SIG-M5 (cell line): ENCODE data around the gene SH3PXD2A.

Experiments used
- DNase-seq: peaks from one replicate; lab custom pipeline; 2025; lab: John Stamatoyannopoulos, UW

The SH3PXD2A gene

DNA sequence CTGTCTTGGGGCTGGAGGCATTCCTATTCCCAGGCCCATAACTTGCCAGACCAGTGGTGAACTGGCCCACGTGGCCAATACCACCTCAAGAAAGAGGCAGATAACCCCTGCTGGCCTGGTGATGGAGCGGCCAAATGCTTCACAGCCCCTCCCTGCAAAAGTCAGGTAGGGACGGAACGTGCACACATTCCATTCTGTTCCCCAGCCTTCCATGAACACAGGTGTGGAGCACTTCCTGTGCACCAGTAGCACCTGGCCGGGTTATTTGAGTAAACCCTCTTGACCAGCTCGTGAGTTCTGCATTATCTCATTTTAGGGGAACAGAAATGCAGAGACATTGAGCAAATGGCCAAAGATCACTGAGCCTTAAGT lies 134.4 kb downstream of the SH3PXD2A start:
- DNase-seq: no peak

DNA sequence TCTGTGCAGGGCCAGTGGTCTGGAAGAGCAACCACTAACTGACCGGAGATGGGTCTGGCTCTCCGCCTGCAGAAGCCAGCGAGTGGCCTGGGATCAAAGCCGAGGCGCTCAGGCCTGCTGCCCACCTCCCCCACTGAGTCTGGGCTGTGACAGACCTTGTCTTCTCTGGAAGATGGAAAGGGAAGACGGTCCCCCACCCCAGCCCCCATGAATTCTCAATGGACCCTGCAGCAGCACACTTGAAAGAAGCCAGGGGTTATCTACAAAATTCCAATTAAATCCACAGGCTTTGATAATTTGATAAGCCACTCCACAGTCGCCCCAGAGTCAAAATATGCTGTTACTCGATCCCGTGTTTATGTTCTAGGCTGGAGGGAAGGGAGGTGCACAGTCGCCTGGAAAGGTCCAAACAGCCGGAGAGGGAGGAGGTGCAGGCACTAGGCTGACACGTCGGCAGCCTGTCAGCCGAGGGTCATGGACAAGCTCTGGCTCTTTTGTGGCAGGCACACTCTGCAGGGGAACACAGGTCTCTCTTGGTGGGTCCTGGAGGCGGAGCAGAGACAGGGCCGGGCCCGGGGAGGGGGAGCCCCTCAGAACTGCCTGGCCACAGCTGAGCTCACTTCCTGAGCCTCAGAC lies 134.9 kb downstream of the SH3PXD2A start:
- DNase-seq: no peak

DNA sequence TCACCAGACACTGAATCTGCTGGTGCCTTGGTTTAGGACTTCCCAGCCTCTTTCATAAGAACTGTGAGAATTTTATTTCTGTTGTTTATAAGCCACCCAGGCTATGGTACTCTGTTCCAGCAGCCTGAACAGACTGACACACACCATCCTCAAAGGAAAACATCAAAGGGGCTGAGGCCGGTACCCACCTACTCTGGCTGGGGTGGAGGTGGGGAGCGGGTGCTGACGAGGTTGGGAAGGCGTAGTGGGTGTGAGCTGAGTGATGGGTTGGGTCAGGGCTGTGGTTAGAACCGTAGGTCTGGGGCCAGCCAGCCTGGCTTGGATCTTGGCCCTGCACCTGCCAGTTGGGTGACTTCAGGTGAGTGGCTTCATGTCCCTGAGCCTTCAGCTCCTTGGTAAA lies 136.3 kb downstream of the SH3PXD2A start:
- DNase-seq: no peak

DNA sequence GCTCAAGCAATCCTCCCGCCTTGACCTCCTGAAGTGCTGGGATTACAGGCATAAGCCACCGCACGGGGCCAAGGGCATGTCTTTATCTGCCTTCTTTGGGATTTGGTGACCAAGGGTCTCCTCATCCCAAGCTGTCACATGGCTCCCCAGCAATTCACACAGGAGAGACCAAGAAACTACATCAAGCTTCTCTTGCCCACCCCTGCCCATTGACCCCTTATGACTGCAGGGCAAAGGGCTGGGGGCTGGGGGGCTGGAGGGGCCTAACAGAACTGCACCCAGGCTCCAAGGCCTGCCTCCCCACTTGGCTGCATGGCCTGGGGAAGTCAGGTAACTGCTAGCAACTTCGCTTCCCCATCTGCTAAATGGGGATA lies 137.1 kb downstream of the SH3PXD2A start:
- no peak for DNase-seq

DNA sequence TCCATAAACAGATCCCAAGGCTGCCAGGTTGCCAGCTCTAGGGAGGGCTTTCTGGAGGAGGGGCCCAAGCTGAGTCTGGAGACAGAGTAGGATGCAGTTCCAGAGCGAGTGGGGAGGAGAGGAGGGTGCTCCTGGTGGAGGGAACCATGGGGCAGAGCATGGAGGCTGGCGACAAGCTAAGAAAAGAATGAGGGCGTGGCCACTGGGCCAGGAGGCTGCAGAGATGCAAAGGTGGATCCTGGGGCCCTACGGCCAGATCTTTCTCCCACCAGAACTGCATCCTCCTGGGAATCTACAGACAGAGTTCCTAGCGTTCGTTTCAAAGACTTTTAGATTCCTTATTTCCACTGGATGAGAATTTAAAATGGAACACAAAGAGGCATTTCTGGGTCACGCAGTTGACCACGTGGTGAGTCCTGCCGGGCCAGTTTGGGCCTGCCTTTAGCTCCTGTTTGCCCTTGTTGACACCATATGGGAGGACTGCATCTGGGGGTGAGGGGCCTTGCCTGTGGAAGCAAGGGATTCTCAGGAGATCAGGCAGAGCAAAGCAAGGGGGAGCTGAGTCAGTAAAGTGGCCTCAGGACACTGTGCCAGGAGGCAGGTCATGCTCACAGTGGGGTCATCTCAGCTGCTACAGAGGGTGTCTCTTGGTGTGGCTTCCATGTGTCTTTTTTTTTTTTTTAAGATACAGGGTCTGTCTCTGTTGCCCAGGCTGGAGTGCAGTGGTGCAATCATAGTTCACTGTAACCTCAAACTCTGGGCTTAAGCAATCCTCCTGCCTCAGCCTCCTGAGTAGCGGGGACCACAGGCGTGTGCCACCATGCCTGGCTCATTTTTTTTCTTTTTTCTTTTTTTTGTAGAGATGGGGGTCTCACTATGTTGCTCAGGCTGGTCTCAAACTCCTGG lies 137.8 kb downstream of the SH3PXD2A start:
- no peak for DNase-seq

DNA sequence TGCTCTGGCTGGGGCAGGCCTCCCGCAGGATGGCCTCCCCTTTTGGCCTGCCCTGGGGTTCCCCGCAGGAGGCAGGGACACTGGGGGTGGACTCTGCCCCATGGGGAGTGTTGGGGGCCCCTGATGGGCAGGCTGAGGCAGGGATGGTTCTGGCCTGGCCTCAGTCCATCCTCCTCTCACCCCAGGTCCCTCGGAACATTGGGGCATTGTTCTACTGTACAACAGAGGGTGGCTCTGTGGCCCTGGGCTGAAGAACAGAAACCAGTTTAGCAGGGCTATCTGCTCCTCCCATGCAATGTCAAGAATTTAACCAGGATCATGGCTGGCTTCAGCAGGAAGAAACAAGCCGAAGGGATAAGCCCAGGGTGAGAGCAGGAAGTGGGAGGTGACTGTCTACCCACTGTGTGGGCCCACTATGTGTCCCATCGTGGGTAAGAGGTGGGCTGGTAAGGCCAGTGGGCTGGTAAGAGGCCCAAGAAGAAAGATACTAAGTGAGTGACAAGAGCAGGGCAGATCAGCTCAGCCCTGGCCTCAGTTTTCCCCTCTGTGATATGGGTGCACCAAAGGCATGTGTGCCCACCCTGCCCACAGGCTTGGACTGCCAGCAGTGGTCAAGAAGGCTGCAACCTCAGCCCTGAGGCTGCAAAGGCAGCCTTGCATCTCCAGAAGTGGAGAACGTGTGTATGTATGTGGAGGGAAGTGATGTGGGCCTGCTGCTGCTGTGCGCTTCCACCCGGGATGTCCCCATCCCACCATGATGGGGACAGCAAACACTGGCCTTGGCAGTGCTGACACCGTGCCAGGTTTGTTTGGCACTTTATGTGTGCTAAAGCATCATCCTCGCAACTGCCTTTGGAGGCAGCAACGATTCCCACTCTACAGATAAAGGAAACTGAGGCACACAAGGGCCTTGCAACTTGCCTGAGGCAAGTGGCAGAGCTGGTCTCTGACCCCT lies 138.9 kb downstream of the SH3PXD2A start:
- DNase-seq: no peak

DNA sequence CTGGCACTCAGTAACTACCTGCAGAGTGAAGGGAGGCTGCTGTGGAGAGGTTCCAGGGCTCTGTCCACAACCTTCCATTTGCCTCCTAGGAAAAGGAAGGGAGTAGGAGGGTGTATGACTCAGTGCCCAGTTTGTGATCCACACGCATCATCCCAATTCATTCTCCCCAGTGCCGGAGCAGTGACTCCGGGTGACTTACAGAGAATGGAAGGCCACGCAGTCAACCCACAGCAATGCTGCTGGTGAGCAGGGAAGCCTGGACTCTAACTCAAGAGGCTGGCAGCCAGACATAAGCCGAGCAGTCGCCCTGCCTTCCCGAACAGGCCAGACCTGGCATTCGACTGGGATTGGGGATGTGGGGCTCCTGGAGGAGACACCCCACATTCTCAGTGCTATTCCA lies 139.9 kb downstream of the SH3PXD2A start:
- DNase-seq: no peak

DNA sequence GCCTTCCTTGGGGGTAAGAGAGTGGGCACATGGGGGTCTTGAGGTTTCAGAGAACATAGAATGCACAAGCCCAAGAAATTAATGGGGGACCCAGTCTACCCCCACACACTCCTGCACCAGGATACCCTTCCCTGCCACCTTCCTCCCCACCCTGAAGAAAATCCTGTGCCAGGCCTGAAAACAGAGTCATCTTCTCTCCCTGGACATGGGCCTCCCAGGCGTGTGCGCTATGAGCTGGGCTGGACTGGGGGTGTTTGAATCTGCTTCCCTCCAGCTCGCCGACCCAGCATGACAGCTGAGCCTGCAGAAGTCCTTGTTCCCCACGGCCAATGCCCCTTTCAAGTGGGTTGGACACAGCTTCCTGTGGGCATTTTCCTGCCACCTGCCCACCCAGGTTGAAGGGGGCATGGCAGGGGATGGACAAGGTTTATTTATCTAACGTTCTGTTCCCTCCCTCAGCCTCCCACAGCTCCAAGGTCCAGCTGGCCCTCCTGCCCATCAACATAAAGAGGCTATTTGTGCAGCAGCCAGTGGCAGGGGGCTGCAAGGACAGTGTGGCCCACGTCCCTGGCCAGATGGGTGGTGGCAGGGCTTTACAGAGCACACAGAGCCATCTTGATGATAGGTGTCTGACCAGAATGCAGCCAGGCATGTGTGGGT lies 141.0 kb downstream of the SH3PXD2A start:
- no peak for DNase-seq

DNA sequence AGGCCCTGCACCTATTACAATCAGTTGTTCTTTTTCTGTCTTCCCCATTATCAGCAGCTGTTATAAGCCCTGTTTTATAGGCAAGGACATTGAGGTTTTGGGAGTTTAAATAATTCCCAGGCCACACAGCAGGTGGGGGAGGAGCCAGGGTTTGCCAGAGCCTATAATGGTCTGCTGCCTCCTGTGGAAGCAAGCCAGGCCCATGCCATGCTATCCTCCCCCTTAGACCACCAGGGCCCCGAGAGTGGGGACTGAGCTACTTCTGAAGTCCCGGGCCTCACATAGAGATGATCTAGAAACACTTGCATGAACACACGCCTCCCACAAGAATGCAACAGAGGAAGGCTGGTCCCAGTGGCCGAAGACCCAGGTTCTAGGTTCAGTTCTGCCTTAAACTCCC lies 141.7 kb downstream of the SH3PXD2A start:
- DNase-seq: no peak

DNA sequence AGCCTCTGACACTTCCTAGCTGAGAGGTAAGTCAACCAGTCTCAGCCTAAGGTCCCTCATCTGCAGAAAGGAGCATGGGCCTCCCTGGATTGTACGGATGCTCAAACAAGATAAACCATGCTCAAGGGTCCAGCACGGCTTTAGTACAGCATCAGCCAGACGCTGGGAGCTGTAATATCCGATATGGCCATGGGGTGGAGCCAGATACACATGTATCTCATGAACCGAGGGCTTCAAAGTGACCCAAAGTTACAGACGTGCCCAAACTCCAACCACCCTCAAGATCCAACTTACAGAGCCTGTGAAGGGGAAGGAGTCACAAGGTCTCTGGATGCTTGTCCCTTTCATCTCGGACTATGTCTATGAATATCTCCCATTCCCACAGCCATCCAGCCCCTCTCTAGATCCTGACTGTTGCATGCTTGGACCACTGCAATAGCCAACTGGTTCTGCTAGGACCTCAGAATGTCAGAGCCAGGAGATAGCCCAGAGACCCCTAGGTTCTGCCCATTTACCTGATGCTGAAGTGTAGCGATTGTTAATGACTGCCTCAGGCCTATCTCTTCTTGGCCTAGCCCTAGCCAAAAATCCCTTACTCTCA lies 142.4 kb downstream of the SH3PXD2A start:
- no peak for DNase-seq

DNA sequence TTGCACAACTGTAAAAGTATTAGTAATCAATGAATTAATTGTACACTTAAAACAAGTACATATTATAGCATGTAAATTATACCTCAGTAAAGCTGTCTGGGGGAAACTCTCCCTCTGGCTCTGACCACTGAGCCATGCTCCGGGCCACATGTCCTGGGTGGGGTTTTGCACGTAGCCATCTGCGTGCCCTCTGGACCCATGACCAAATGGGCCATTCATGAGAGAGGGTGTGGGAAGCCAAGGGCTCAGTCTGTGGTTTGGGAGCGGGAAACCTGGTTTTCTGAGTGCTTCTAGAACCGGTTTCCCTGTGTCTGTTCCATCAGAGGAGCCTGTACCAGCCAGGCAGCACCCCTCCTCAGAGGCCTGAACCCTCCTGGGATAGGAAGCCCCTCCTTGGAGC lies 143.2 kb downstream of the SH3PXD2A start:
- DNase-seq: no peak

DNA sequence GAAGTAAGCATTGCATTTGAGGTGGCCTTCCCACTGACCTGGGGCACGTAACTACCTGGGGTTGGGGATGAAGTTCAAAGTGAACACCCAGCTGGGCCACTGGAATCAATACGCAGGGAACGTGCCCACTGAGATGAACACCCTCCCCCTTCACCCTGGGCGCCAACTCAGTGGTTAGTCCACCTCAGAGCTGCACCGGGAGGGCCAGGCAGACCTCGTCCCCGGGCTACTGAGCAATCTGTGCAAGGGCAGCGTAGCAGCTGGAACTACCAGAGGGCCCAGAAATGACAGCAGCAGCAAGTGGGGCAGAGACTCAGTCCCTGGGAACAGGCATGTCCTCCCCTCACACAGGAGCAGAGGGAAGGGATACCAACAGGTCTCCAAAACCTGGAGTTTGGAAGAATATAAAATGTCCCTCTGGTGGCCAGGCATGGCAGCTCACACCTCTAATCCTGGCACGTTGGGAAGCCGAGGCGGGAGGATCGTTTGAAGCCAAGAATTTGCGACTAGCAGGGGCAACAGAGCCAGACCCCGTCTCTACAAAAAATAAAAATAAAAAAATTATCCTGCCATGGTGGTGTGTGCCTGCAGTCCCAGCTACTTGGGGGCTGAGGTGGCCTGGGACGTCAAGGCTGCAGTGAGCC lies 143.9 kb downstream of the SH3PXD2A start:
- DNase-seq: no peak

DNA sequence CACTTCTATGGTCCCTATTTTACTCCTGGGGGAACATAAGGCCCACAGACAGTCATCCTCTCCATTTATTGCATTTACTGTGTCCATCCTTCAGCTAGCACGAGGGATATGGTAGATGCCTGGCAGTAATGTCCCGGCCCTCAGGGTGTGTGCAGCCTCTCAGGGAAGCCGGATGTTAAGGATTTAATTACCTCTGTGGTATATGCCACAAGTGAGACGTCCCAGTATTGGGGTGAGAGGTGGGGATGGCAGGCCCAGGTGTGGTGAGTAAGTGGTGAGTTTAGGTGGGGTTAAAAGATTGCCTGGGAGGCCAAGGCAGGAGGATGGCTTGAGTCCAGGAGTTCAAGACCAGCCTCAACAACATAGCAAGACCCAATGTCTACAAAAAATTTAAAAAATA lies 144.9 kb downstream of the SH3PXD2A start:
- no peak for DNase-seq

DNA sequence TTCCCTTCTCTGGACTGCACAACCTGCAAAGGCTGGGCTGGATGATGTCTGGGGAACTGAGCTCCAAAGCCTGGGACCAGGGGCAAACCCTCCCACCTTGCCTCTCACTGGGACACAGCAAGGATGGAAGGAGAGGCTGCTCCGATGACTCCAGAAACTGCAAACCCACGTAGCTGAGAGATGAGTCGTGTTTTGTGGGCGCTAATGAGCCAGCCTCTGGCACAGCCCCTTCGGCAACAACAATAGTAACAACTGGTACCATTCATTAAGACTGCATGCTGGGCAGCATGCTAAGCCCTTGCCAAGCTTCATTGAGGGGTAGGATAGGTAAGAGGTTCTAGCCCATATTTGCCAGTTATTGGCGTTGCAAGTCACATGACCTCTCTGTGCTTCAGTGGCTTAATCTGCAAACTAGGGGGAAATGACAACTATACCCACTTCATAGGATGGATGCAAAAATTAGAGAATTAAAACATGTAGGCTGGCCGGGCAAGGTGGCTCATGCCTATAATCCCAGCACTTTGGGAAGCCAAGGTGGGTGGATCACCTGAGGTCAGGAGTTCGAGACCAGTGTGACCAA lies 145.9 kb downstream of the SH3PXD2A start:
- no peak for DNase-seq

DNA sequence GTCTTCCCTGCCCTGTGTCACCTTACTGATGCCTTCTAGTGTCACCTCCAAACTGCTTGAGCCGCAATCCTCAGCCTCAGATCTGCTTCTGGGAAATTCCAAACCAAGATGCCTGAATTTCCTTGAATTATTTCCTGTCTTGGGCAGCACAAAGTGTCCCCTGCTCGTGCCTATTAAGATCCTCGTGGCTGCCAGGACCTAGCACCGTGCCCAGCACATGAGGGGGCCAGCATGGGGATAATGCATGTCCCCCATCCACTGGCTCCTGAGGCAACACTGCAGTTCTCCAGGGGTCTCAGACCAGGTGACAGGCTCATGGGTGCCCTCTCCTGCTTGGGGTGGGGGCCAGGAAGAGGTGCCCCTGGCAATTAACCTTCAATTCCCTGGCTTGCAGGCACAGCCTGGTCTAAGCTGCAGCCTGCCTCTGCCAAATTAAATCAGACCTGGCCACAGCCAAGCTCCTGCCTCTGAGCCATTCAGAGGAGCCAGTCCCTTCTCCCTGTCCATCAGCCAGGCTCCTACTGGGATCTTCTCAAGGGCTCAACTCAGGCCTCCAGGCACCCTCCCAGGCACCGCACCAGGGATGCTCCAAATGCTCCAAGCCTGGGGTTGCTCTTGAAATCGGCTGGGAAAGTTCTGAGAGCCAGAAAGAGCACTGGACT lies 146.6 kb downstream of the SH3PXD2A start:
- DNase-seq: no peak

DNA sequence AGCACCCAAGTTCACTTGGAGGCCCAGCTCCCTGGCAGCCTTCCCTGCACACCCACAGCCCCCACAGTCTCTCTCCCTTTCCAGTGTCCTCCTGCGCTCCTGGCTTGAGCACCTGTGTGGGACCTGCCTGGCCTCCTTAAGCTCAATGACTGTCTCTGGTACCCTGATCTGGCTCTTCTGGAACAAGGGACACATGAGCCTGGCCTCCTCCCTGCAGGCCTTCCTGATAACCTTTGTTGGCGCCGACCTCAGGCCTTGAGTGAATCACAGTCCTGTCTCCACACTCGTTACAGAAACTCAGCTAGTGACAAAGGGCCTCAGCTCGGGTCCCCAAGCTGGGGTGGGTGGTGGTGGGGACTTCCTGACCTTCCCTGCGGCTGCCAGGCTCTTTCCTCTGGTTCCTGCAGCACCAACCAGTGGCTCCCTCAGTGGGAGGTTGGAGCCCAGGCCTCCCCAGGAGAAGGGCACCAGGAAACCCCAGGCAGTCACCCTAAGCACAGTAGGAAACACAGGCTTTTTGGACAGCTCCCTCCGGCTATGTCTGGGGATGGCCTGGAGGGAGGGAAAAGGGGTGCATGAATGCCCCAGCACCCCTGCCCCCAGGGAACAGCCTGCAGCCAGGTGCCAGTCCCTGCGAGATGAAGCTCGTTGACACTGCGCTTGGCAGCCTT lies 147.3 kb downstream of the SH3PXD2A start:
- DNase-seq: no peak

DNA sequence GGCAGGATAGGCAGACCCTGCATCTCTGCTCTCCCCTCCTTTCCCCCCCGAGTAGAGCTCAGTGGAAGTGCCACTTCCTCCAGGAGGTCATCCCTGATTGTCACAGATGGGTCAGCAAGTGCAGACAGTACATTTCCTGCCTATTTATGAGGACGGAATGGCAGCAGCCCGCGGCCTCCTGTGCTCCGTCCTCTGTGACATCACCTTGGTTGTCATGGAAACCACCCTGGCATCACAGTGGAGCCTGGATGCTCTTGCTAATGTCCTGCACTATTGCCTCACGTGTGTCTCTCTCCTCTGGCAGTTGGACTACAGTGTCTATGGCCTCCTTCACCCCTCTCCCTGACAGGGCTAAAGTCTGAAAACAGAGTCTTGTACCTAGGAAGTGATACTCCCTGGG lies 148.6 kb downstream of the SH3PXD2A start:
- no peak for DNase-seq

DNA sequence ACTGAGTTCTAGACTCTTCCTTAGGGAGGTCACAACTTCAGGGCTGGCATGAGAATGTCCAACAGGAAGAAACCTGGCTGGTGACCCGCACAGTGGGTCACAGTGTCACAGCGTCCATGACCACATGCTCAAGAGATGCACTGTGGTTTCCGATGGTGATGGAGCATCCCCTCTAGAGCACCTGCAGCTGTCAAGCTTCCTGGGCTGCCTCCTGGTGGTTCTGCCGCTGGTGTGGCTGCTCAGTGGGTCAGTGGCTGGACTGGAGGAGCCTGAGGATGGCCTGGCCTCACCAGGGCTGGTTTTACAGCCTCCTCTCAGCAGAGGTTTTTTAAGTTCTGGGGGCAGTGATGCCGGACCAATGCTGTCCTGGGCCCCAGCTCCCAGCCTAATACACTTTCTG lies 149.3 kb downstream of the SH3PXD2A start:
- no peak for DNase-seq
